Skeletal muscle satellite cell (primary cell): Measurements from ENCODE around the gene SGMS1.
"Not testable (repeated sequence)": the region's sequence is repeated elsewhere in the genome, so short reads cannot be mapped to it uniquely, and the experiment has no call there.

Source experiments
- H3K27me3 ChIP-seq: 2 replicates; pipeline ENCODE4 v1.7.0; 2013; ENCODE audit warnings: low read length; ENCODE audit not compliant: control insufficient read depth, insufficient read depth
- H3K36me3 ChIP-seq: 2 replicates; pipeline ENCODE4 v1.7.0; 2013; ENCODE audit warnings: mild to moderate bottlenecking, control low read depth, low read length; ENCODE audit not compliant: insufficient read depth
- H3K4me1 ChIP-seq: 2 replicates; pipeline ENCODE4 v1.7.0; 2013; ENCODE audit warnings: low read length; ENCODE audit not compliant: control insufficient read depth, insufficient read depth
- H3K4me2 ChIP-seq: 2 replicates; pipeline ENCODE4 v1.7.0; 2013; ENCODE audit warnings: mild to moderate bottlenecking, low read length
- H3K4me3 ChIP-seq: 2 replicates; pipeline ENCODE4 v1.7.0; 2013; ENCODE audit warnings: low read length
- H3K9ac ChIP-seq: 2 replicates; pipeline ENCODE4 v1.7.0; 2013; ENCODE audit warnings: mild to moderate bottlenecking, low read depth, low read length, moderate library complexity
- H3K9me3 ChIP-seq: replicated peaks from 2 replicates; pipeline ENCODE4 v1.7.0; 2013; ENCODE audit warnings: mild to moderate bottlenecking, control low read depth, low read length

SGMS1 gene

GRCh38 chr10:50576245-50576815, 47.4 kb downstream of the SGMS1 start:
- H3K9ac ChIP-seq = no peak overlapping the region
- no peaks in the 10 kb centered on the region for H3K27me3 ChIP-seq
- H3K9me3 ChIP-seq = no peaks in the 10 kb centered on the region
- no peaks in the 10 kb centered on the region for H3K36me3 ChIP-seq
- peak overlapping the region; percentile 29 for H3K4me2 ChIP-seq
- H3K4me1 ChIP-seq = peaks cover 32% of the 10 kb centered on the region
- no peak overlapping the region for H3K4me3 ChIP-seq

GRCh38 chr10:50575477-50576244, 48.1 kb downstream of the SGMS1 start:
- Histone ChIP-seq H3K4me3 (no peak overlapping the region), H3K4me1 (peaks cover 32% of the 10 kb centered on the region), H3K36me3 (no peaks in the 10 kb centered on the region), H3K9me3 (no peaks in the 10 kb centered on the region), H3K4me2 (peak overlapping the region; percentile 29), H3K27me3 (no peaks in the 10 kb centered on the region), H3K9ac (peak overlapping the region; percentile 14)

- Histone ChIP-seq H3K4me1 (peaks cover 32% of the 10 kb centered on the region), H3K27me3 (no peaks in the 10 kb centered on the region), H3K9ac (no peak overlapping the region), H3K36me3 (no peaks in the 10 kb centered on the region), H3K4me3 (no peak overlapping the region), H3K9me3 (no peaks in the 10 kb centered on the region), H3K4me2 (no peak overlapping the region)
Observed at GRCh38 chr10:50574931-50575330, 48.8 kb downstream of the SGMS1 start.

GRCh38 chr10:50574305-50574704, 49.5 kb downstream of the SGMS1 start:
- Histone ChIP-seq H3K9ac (no peak overlapping the region), H3K4me1 (peaks cover 32% of the 10 kb centered on the region), H3K9me3 (no peaks in the 10 kb centered on the region), H3K27me3 (no peaks in the 10 kb centered on the region), H3K4me3 (no peak overlapping the region), H3K36me3 (no peaks in the 10 kb centered on the region), H3K4me2 (no peak overlapping the region)

GRCh38 chr10:50572017-50572491, 51.7 kb downstream of the SGMS1 start:
- no peak overlapping the region for H3K9ac ChIP-seq
- H3K36me3 ChIP-seq = no peaks in the 10 kb centered on the region
- H3K27me3 ChIP-seq = no peaks in the 10 kb centered on the region
- no peak overlapping the region for H3K4me3 ChIP-seq
- peaks cover 18% of the 10 kb centered on the region for H3K4me1 ChIP-seq
- peak overlapping the region; percentile 50 for H3K4me2 ChIP-seq
- no peaks in the 10 kb centered on the region for H3K9me3 ChIP-seq

- H3K9ac ChIP-seq, H3K9me3 ChIP-seq, H3K4me1 ChIP-seq, H3K27me3 ChIP-seq, H3K4me3 ChIP-seq, H3K4me2 ChIP-seq, H3K36me3 ChIP-seq: not testable (repeated sequence)
Observed at GRCh38 chr10:50568750-50569149, 55.0 kb downstream of the SGMS1 start.

- no peak overlapping the region for H3K4me3 ChIP-seq
- no peak overlapping the region for H3K4me2 ChIP-seq
- peaks cover 4% of the 10 kb centered on the region for H3K4me1 ChIP-seq
- no peaks in the 10 kb centered on the region for H3K9me3 ChIP-seq
- no peak overlapping the region for H3K9ac ChIP-seq
- H3K36me3 ChIP-seq = no peaks in the 10 kb centered on the region
- no peaks in the 10 kb centered on the region for H3K27me3 ChIP-seq
Observed at GRCh38 chr10:50567384-50567783, 56.4 kb downstream of the SGMS1 start.

- Histone ChIP-seq H3K36me3 (no peaks in the 10 kb centered on the region), H3K4me3 (no peak overlapping the region), H3K4me2 (no peak overlapping the region), H3K9ac (no peak overlapping the region), H3K4me1 (peaks cover 5% of the 10 kb centered on the region), H3K27me3 (no peaks in the 10 kb centered on the region), H3K9me3 (no peaks in the 10 kb centered on the region)
Observed at GRCh38 chr10:50566150-50566549, 57.6 kb downstream of the SGMS1 start.

GRCh38 chr10:50565301-50566083, 58.3 kb downstream of the SGMS1 start:
- Histone ChIP-seq H3K9ac (no peak overlapping the region), H3K4me2 (no peak overlapping the region), H3K4me3 (no peak overlapping the region), H3K4me1 (peaks cover 5% of the 10 kb centered on the region), H3K36me3 (no peaks in the 10 kb centered on the region), H3K27me3 (no peaks in the 10 kb centered on the region), H3K9me3 (no peaks in the 10 kb centered on the region)

GRCh38 chr10:50563906-50564305, 59.9 kb downstream of the SGMS1 start:
- H3K9ac ChIP-seq = no peak overlapping the region
- H3K4me1 ChIP-seq = peaks cover 5% of the 10 kb centered on the region
- no peak overlapping the region for H3K4me2 ChIP-seq
- no peaks in the 10 kb centered on the region for H3K9me3 ChIP-seq
- H3K4me3 ChIP-seq = no peak overlapping the region
- no peaks in the 10 kb centered on the region for H3K36me3 ChIP-seq
- no peaks in the 10 kb centered on the region for H3K27me3 ChIP-seq

- no peaks in the 10 kb centered on the region for H3K9me3 ChIP-seq
- no peaks in the 10 kb centered on the region for H3K27me3 ChIP-seq
- H3K4me3 ChIP-seq = no peak overlapping the region
- H3K4me2 ChIP-seq = peak overlapping the region; percentile 22
- no peak overlapping the region for H3K9ac ChIP-seq
- peaks cover 5% of the 10 kb centered on the region for H3K4me1 ChIP-seq
- H3K36me3 ChIP-seq = no peaks in the 10 kb centered on the region
Observed at GRCh38 chr10:50561816-50562215, 61.9 kb downstream of the SGMS1 start.
